GM12873 (cell line): ENCODE data around the gene COLEC12.

Source experiments
- CTCF ChIP-seq: IDR thresholded peaks from 2 replicates; pipeline ENCODE4 v1.5.1; 2012; ENCODE audit warnings: low read depth, mild to moderate bottlenecking, moderate library complexity, low read length, control low read depth; ENCODE audit not compliant: insufficient read depth; ENCODE audit errors: missing control alignments

COLEC12 gene

GRCh38 chr18:505483-506122 lies 5.1 kb upstream of the COLEC12 start:
- no peak for TF ChIP-seq CTCF

GRCh38 chr18:501406-501714 lies 859 bp upstream of the COLEC12 start:
- TF ChIP-seq CTCF, result no peak

- TF ChIP-seq CTCF, result no peak
These were observed 497 bp downstream of the COLEC12 start for GRCh38 chr18:499776-500631.

- TF ChIP-seq CTCF, result no peak
These were observed 1.3 kb downstream of the COLEC12 start for GRCh38 chr18:498931-499775.

- no peak for TF ChIP-seq CTCF
These were observed 2.8 kb downstream of the COLEC12 start for GRCh38 chr18:497688-498087.

- TF ChIP-seq CTCF, result no peak
These were observed 5.0 kb downstream of the COLEC12 start for GRCh38 chr18:495452-495851.

GRCh38 chr18:495017-495416 lies 5.5 kb downstream of the COLEC12 start:
- TF ChIP-seq CTCF, result no peak
